ENCODE results near the gene WDR4.

GRCh38 chr21:42809171-42809570 lies 70.2 kb downstream of the WDR4 start:
- TF ChIP-seq, protein P1, sequence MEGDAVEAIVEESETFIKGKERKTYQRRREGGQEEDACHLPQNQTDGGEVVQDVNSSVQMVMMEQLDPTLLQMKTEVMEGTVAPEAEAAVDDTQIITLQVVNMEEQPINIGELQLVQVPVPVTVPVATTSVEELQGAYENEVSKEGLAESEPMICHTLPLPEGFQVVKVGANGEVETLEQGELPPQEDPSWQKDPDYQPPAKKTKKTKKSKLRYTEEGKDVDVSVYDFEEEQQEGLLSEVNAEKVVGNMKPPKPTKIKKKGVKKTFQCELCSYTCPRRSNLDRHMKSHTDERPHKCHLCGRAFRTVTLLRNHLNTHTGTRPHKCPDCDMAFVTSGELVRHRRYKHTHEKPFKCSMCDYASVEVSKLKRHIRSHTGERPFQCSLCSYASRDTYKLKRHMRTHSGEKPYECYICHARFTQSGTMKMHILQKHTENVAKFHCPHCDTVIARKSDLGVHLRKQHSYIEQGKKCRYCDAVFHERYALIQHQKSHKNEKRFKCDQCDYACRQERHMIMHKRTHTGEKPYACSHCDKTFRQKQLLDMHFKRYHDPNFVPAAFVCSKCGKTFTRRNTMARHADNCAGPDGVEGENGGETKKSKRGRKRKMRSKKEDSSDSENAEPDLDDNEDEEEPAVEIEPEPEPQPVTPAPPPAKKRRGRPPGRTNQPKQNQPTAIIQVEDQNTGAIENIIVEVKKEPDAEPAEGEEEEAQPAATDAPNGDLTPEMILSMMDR (conservative IDR thresholded peaks at IDR 0.05; ENCODE audit: low read depth, low read length): no peak
- TF ChIP-seq EZH2 (IDR thresholded peaks at IDR 0.05; ENCODE audit: low read length, unreplicated experiment) (no peak), EZH2phosphoT487 (IDR thresholded peaks at IDR 0.05; ENCODE audit: borderline replicate concordance, low read length) (no peak)

Data from PC-3 (cell line).